Activated CD4-positive, alpha-beta T cell treated with anti-CD3 and anti-CD28 coated beads for 24 hours (primary cell): ENCODE measurements around the gene UCK2.

Source experiments
- DNase-seq, 2 donors: peaks; one replicate each; pipeline ENCODE4 v3.0.0-alpha.2; 2020; ENCODE audit warnings: low read depth in 2 of 2

UCK2 gene

DNA sequence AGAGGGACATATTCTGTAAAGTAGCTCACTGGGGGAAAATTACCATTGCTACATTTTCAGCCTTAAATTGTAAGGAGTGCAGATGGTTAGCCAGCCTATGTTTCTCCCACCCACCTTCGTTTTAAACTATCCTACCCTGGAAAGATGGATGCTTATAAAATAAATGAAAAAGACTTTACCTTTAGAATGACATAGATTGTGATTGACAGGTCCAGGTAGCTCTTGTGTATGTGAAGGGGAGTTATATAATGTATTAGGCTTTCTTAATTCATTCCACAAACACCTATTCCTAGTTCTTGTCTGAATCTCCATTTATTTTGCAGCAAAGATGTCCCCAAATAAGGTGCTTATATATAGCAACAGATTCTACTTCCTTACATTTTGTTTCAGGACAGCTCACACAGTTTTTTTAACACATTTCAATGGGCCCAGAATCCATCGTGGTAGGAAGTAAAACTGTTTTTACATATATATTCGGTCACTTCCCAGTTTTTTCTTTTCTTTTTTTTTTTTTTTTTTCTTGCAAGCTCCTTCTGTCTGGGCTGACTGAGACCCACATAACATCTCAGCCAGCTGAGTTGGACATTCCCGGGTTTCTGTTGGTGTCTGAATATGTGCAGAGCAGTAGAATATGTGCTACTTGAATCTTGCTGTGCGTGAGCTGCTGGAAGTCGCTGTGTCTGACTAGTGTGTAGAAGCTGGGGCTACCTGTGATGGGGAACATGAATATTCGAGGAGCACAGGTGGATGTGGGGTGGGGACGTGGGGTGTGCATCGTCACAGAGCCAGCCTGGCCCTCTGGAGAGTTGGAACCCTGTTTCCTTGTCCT lies 27.8 kb downstream of the UCK2 start:
- no peak for DNase-seq

DNA sequence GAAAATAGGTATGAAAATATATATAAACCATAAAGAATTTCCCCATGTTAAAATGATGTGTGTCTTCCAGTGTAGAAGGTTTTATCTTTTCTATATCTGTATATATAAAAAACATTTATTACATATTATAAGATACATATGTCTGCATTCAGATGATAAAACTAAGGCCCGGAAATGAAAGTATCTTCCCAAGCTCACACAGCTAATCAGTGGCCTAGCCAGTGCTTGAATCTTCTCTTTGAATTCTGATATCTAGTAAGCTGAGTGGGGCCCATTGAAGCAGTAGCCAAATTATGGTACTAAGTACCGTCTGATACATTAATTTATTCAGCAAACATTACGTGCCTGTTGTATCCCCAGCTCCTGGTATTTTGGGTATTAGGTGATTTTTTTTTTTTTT lies 28.6 kb downstream of the UCK2 start:
- no peak for DNase-seq

DNA sequence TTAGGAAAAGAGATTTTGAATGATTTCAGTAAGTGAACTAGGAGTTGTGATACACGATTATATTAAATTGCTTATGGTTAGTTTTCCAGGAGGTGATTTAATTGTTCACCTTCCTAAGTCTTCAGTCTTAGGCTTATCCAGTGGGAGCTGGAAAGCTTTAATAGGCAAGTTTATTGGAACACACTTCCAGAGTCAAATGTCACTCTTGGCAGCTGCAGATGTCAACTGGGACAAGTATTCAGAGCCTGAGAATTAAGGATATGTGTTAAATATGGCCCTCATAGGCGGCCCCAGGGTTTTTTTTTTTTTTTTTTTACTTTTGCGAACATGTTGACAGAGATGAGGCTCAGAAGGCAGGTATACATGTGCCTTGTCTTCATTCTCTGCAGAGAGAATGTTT lies 29.2 kb downstream of the UCK2 start:
- DNase-seq: no peak

DNA sequence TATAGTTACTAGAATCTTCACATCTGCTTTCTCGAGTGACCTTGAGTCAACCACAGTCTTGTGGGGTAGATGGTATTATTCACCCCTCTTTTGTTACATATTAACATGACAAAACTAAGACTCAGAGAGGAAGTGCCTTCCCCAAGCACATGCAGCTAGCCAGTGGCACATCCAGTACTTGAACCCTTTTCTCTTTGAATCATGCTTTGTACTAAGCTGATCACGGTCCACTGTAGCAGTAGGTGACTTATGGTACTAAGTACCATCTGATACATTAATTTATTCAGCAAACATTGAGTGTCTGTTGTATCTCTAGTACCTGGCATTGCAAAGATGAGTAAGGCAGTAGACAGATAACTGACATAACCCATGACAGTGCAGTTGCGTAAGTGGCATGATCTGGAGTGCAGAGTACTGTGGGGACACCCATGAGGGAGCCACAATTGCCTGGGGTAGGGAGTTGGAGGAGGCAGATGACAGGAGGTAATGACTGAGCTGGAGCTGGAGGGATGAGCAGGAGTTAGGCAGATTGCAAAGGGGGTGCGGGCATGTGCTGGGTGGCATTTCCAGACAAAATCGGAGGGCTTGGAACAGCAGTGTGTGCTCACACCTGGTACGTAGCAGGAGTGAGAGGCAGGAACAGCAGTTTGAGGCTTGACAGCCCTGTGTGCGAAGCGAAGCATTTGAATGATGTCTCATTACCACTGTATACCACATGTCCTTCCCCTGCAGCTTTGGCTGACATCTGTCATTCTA lies 29.8 kb downstream of the UCK2 start:
- DNase-seq: no peak

DNA sequence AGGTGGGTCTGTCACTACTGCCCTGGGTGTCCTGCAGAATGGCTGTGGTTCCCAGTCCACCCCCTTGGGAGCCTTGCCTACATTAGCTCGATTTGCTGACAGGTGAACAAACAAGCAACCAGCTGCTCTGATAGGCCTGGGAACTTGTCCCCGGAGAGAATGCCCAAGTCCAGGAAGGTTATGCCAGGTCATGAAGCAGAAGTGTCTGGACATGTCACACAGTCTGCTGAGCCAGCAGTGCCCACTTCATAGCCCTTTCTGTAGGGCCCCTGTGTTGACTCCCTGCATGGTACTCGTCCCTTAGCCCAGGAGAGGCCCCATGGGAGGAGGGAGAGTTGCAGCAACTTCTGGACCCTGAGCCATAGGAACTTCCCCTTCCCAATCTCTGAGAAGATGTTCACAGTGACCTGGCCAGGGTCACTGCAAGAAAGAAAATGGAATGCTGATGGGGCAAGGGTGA lies 31.0 kb downstream of the UCK2 start:
- DNase-seq: no peak

DNA sequence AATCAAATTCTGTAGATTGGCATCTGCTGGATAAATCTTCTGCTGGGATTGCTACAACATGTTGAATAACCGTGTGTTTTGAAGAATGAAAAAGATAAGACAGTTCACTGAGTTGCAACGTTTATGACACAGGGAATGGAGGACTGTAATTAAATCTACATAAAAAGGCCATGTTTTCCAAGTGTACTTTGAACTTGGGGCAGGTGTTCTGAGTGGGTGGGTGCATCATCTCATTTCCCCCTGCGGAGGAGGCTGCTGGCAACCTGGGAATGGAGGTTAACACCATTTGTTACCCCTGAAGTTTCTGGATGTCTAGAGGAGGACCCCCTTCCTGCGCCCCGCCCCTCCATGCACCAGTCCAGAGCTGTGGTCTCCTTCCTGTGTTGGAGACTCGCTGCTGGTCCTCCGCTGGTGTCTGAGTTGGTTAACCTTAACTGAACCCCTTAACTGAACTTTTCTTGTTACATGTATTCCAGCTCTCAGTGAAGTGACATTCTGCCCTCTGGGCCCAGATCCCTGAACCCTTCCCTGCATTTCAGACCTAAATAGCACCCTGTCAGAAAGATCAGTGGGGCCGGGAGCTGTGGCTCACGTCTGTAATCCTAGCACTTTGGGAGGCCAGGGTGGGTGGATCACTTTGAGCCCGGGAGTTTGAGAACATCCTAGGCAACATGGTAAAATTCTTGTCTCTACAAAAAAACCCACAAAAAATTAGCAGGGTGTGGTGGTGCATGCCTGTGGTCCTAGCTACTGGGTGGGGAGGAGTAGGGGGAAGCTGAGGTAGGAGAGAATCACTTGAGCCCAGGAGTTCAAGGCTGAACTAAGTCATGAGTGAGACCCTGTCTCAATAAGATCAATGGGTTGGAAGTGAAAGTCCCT lies 31.8 kb downstream of the UCK2 start:
- DNase-seq: no peak

DNA sequence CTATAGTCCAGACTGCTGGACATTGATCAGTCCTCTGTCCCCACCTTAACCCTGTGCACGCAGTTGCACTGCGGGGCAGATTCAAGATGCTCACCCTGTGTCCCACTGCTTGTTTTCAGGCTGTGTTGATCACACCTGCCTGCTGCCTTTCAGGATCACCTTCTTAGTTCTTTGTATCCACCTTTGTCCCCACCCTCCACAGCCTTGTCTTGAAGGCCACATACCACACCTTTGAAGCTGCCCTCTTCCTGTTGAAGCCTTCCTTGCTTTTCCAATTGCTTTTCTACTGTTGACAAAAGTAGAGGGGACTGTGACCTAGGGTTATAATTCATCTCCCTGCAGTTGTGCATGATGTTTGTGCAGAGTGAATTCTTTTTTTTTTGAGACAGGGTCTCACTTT lies 32.7 kb downstream of the UCK2 start:
- no peak for DNase-seq

DNA sequence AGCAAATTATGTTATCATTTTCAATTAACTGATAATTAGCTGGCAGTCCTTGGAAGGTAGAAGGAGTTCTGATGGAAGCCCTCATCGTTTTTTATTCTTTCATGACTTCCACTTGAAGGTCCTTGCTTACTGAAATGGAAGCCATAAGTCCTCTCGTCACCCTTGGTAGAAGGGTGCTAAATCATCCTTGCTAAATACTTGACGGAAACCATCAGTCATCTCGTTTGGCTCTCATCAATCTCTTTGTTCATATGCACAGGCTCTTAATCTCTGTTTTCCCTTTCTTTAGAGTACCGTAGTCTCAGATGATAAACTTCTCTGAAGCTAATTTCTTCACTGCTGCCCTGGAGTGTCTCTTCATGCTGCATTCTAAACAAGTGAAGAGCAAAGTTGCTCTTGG lies 34.5 kb downstream of the UCK2 start:
- no peak for DNase-seq

DNA sequence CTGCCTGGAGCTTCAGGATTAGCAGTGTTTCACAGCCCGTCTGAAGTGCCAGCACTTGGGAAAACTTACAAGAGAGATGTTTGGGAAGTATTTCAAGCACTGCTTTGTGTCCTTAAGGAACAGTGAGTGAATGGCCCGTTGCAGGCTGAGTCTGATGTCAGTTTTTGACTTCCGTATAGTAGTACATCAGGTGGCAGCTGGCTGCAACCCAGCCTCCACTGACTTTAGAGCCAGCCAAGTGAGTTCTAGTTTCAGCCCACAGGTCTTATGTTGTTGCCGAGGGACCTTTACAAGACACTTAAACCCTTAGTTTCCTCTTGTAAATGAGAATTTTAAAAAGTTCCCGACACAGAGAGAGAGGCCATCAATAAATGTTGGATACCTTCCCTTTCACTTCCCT lies 35.0 kb downstream of the UCK2 start:
- DNase-seq: no peak

DNA sequence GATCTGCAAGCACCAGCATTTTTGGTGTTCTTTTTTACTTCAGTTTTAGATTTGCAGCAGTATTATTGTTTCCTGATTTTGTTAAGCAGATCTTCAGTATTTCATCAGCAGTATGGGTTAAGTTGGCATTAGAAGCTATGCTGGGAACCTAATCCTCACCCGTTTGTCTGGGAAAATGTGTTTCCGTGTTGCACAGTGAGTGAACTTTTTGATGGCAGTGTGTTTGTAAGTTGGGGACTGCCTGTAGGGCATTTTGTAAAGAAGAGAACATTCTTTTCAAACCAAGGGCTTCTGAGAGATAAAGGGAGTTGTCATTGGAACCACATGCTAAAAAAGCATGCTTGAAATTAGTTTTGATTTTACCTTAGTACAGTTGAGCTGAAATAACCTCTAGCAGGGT lies 35.9 kb downstream of the UCK2 start:
- no peak for DNase-seq

DNA sequence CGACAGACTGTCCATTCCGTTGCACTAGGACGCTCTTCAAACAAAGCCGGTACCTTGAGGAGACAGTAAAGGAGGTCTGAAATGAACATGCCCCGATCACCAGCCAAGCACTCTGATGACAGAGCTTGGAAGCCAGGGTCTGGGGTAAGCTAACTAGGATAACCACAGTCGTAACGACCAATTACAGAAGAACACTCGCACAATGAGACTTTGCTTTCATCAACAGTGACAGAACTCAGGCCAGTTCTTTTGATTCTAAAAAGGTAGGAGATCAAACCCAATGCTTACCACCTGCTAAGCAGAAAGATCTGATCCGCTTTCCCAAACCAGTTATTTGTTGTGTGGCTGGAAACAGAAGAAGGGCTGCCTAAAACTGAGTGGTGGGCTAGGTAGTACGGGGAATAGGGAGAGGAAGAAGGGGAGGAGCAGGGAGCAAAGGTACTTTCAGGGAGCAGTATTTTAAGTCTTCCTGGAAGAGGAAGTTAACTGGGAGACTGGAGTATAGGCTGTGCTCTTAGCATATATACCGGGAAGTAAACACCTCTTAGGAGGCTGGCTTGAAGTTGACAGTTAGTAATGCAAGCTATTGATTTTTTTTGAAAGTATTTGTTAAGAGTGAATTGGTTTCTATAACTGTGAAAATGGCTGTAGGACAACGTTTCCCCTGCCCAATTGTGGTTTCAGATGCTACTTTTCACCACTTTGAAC lies 38.4 kb downstream of the UCK2 start:
- no peak for DNase-seq

DNA sequence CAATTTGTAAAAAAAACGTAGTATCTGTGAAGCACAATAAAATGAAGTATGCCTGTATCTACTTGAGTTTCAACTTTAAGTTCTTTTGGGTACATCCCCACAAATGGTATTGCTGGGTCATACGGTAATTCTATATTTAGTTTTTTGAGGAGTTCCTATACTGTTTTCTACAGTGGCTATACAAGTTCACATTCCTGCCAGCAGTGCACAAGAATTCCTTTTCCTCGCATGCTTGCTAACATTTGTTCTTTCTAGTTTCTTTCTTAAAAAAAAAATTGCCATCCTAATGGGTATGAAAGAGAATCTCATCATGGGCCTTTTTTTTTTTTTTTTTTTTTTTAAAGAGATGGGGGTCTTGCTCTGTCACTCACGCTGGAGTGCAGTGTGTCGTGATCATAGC lies 41.9 kb downstream of the UCK2 start:
- no peak for DNase-seq

DNA sequence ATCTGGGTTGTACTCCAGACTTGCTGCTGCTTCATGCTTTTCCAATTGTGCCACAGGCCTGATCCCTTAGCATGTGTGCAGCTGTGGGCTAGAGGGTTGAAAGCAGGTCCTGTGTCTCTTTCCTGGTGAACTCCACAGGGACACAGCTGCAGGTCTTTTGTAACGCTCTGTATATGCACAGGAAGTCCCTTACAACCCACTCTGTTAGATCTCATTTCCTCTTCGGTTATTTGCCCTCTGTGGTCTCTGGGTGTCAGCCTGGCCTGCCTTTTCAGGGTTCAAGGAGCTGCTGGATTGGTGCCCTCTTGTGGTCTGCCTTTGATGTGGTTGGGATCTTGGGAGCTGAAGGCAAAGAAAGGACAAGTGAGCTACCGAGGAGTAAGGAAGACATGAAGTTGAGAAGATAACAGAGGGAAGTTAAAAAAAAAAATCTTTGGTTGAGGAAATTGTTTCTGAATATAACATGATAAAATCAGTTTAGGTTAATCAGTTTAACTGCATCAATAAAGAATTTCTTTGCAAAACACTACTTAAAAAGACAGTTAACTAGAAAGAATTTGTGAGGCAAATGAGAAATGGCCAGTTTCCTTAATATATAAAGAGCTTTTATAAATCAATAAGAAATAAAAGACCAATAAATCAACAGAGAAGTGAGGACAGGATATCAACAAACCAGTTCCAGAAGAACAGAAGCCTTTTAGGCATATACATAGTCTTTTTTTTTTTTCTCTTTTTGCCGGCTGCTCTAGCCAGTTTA lies 44.1 kb downstream of the UCK2 start:
- peak; percentile 13 to 25 for DNase-seq

DNA sequence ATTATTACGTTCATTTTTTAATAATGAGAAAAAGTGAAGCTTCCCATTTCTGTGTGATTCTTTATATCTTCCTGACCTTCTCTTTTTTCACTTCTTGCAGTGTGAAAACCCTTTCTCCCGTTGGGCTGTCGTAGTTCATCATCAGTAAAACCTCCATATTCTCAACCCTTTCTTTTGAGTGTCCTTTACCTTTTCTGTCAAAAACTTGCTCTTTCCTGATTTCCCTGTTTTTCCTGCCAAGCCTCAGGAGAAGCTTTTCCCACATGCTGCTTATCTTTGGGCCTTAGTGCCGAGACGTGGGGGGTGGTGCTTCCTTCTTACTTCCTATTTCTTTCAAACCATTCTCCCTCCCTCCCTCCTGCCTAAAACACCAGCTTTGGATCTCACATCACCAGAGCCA lies 46.1 kb downstream of the UCK2 start:
- DNase-seq: no peak

DNA sequence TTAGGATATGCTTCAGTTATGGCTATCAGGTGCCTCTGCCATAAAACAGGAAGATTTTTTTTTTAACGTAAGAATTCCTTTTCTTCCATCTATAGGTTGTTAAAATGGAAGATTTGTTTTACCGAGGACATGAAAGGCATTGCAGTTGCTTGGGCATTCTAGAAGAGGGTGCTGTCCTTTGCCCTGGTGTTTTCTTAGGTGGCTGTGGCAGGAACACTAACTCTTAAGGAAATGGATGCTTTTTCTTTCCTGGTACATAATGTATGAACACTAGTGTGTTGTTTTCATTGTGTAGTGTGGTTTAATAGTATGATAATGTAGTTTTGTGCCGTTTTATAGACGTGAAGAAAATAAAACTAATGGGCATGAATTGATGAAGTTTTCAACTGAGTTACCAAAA lies 47.2 kb downstream of the UCK2 start:
- DNase-seq: no peak

DNA sequence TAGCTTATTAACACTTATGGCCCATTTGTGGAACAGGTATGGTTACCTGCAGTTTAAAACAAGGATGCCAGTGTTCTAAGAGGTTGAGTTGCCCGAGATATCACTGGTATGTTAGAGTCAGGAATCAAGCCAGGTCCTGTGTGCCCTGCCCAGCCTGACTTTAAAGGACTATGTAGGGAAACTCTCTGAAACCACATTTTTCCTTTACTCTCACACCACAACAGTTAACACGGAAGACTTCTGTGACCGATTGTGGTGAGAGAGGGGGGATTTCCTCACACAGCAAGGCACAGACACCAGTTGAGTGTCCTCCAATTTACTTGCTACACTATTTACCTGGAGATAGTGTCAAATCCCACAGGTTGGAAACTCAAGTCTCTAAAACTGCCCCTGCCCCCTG lies 47.8 kb downstream of the UCK2 start:
- DNase-seq: no peak

DNA sequence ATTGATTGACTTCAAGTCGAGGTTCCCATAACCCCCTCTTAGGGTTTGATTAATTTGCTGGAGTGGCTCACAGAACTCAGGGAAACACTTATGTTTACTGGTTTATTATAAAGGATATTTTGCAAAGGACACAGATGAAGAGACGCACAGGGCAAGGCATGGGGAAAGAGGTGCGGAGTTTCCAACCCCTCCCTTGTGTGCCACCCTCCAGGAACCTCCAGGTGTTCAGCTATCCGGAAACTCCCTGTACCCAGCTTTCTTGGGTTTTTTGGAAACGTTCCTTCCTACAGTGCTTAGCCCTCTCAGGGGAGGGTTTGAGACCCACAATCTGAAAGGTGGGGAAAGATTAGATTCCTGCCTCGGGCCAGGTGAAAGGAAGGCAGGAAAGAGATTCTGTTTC lies 48.2 kb downstream of the UCK2 start:
- no peak for DNase-seq

DNA sequence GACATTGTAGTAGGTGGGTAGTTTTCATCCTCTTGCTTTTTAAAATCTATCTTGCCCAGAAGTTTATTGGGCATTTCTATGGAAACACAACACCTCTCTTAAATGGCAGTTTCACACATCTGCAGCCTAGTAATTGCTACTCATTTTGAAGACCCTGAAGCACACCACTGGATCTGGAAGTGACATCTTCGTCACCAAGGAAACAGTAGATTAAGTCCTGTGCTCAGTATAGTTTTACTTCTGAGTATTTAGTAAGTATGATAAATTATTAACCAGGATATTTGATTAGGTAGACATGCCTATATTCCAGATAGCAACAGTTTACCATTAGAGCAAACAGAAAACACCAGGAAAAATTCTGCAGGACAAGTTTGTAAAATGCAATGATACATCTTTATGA lies 48.7 kb downstream of the UCK2 start:
- DNase-seq: no peak

DNA sequence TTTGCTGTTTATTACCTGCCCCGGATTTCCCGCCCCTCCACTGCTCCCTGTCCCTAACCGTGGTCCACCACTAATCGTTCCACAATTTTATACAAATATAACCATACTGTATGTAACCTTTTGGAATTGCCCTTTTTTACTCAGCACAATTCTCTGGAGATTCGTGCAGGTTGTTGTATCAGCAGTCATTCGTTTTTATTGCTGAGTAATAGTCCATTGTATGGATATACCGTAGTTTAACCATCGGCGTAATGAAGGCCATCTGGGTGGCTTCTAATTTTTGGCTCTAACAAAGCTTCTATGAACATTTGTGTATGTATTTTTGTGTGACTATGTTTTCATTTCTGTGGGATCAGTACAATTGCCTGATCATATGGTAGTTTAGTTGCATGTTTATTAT lies 50.0 kb downstream of the UCK2 start:
- DNase-seq: no peak

DNA sequence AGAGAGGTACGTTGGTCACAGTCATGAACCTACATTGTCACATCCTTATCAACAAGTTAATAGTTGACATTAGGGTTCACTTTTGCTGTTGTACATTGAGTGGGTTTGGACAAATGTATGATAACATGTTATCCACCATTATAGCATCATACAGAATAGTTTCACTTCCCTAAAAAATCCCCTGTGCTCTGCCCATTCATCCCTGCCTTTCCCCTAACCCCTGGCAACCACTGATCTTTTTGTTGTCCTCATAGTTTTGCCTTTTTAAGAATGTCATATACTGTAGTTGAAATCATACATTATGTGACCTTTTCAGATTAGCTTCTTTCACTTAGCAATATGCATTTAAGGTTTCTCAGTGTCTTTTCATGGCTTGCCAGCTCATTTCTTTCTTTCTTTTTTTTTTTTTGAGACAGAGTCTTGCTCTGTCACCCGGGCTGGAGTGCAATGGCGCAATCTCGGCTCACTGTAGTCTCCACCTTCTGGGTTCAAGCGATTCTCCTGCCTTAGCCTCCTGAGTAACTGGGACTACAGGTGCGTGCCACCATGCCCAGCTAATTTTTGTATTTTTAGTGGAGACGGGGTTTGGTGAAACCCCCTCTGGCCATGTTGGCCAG lies 50.6 kb downstream of the UCK2 start:
- DNase-seq: no peak

DNA sequence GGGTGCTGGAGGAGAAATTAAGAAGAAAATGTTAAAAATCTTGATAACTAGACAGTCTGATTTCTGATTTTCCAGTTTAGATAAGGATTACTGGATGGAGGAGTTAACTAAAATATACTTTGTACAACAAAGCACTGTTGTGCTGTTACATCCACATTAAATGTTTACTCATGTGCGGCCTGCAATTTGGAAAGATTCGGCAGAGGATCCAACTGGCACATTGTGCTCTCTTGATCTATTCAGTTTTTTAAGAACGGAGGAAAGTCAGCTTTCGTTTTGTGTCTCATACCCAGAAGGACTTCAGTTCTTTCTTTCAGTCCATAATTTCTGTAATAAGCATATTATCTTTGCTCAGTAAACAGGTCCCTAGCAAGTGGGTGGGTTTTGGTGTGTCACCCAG lies 52.5 kb downstream of the UCK2 start:
- no peak for DNase-seq
